Peyer's patch (tissue), 4 donors: ENCODE results near the gene SIRPD.

Experiments used
- POLR2A ChIP-seq, 2 donors: fragments of 450-650 bp; IDR thresholded peaks; one replicate each; pipeline ENCODE4 v1.5.1; 2017; ENCODE audit warnings: antibody characterized with exemption in 2 of 2, mild to moderate bottlenecking in 2 of 2, moderate library complexity in 2 of 2
- TF ChIP-seq, protein P1 (sequence below), 6 experiments: fragments of 450-650 bp in 4 of 6; fragments of 200-600 bp in 2 of 6; sonication (generic) in 1 of 6; IDR thresholded peaks; one replicate each; pipeline ENCODE4 v1.5.1; 2017 to 2019; ENCODE audit warnings: antibody characterized with exemption in 6 of 6, mild to moderate bottlenecking in 3 of 6, moderate library complexity in 1 of 6

DNA sequence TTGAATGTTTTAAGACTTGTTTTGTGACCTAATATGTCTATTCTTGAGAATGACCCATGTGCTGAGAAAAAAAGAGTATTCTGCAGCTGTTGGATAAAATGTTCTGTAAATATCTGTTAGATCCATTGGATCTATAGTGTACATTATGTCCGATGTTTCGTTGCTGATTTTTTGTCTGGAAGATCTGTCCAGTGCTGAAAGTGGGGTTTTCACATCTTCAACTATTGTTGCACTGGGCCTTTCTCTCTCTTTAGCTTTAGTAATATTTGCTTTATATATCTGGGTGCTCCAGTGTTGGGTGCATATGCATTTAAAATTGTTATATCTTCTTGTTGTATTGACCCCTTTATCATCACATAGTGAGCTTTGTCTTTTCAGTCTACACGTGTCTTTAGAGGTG is 60.6 kb downstream of the SIRPD start:
- TF ChIP-seq, protein P1, sequence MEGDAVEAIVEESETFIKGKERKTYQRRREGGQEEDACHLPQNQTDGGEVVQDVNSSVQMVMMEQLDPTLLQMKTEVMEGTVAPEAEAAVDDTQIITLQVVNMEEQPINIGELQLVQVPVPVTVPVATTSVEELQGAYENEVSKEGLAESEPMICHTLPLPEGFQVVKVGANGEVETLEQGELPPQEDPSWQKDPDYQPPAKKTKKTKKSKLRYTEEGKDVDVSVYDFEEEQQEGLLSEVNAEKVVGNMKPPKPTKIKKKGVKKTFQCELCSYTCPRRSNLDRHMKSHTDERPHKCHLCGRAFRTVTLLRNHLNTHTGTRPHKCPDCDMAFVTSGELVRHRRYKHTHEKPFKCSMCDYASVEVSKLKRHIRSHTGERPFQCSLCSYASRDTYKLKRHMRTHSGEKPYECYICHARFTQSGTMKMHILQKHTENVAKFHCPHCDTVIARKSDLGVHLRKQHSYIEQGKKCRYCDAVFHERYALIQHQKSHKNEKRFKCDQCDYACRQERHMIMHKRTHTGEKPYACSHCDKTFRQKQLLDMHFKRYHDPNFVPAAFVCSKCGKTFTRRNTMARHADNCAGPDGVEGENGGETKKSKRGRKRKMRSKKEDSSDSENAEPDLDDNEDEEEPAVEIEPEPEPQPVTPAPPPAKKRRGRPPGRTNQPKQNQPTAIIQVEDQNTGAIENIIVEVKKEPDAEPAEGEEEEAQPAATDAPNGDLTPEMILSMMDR (IDR thresholded peaks at IDR 0.05) = no peak
- no peak for TF ChIP-seq POLR2A (IDR thresholded peaks at IDR 0.05)
